ENCODE data around the gene RAB18.

Gene RAB18

DNA sequence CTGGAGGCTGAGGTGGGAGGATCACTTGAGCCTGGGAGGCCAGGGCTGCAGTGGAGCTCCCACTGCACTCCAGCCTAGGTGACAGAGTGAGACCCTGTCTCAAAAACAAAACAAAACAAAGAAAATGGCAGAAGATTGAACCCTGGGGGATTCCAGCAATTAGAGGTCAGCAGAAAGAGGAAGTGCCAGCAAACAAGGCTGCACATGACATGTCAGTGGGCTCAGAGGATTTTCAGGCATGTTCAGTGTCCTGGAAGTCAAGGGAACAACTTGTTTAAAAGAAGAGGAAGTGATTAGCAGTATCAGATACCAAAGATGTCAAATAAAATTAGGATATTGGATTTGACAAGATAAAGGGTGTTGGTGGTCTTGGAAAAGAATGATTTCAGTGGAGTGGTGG, 32.3 kb downstream of the RAB18 start:
- H3K4me1 ChIP-seq (ENCODE audit: insufficient read depth, low read length, poor library complexity, severe bottlenecking), result no peaks in the 10 kb centered on the region
- no peaks in the 10 kb centered on the region for H3K9me2 ChIP-seq (replicated peaks; ENCODE audit: low read depth, low read length)
- no peak for TF ChIP-seq EZH2phosphoT487 (IDR thresholded peaks at IDR 0.05; ENCODE audit: borderline replicate concordance)
- TF ChIP-seq, protein P1, sequence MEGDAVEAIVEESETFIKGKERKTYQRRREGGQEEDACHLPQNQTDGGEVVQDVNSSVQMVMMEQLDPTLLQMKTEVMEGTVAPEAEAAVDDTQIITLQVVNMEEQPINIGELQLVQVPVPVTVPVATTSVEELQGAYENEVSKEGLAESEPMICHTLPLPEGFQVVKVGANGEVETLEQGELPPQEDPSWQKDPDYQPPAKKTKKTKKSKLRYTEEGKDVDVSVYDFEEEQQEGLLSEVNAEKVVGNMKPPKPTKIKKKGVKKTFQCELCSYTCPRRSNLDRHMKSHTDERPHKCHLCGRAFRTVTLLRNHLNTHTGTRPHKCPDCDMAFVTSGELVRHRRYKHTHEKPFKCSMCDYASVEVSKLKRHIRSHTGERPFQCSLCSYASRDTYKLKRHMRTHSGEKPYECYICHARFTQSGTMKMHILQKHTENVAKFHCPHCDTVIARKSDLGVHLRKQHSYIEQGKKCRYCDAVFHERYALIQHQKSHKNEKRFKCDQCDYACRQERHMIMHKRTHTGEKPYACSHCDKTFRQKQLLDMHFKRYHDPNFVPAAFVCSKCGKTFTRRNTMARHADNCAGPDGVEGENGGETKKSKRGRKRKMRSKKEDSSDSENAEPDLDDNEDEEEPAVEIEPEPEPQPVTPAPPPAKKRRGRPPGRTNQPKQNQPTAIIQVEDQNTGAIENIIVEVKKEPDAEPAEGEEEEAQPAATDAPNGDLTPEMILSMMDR (conservative IDR thresholded peaks at IDR 0.05; ENCODE audit: low read length), result no peak
- H3K79me2 ChIP-seq (ENCODE audit: insufficient read depth, low read length), result peaks cover 8% of the 10 kb centered on the region
- H3K4me3 ChIP-seq (ENCODE audit: low read length, poor library complexity, severe bottlenecking), result no peak overlapping the region
- no peak overlapping the region for H2AFZ ChIP-seq (ENCODE audit: low read length)
- H4K20me1 ChIP-seq (ENCODE audit: insufficient read depth, low read length, poor library complexity, severe bottlenecking), result no peaks in the 10 kb centered on the region
- peaks cover 57% of the 10 kb centered on the region for H3K36me3 ChIP-seq (ENCODE audit: insufficient read depth, low read length)
- no peak overlapping the region for H3K4me2 ChIP-seq (ENCODE audit: low read depth, low read length, poor library complexity, severe bottlenecking)
- no peaks in the 10 kb centered on the region for H3F3A ChIP-seq (ENCODE audit: low read depth)
- H3K9ac ChIP-seq (ENCODE audit: low read depth, low read length, poor library complexity, severe bottlenecking), result no peak overlapping the region
- H3K27me3 ChIP-seq (ENCODE audit: insufficient read depth, low read length, poor library complexity, severe bottlenecking), result no peaks in the 10 kb centered on the region
- H3K9me3 ChIP-seq (ENCODE audit: insufficient read depth, low read depth, low read length), result no peaks in the 10 kb centered on the region

DNA sequence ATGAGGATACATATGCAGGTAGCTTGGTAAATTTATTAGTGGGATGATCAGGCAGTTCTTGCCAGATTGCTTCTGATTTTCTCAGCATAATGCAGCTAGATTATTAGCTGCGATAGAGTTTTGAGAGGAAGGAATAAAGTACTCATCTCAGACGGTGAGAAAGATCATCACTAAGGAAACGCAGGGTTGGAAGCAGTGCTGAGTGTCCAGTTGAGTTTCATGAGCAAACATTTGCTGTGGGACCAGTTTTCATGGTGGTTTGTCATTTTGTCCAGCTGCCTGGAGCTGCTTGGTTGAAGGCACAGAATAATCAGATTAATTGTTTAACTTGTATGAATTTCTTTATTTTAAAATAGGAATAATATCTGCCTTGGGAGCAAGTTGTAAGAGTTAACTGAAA, 33.1 kb downstream of the RAB18 start:
- no peak overlapping the region for H2AFZ ChIP-seq (ENCODE audit: low read length)
- no peaks in the 10 kb centered on the region for H4K20me1 ChIP-seq (ENCODE audit: insufficient read depth, low read length, poor library complexity, severe bottlenecking)
- peaks cover 4% of the 10 kb centered on the region for H3K4me1 ChIP-seq (ENCODE audit: insufficient read depth, low read length, poor library complexity, severe bottlenecking)
- TF ChIP-seq, protein P1 (conservative IDR thresholded peaks at IDR 0.05; ENCODE audit: low read length), result no peak
- TF ChIP-seq EZH2phosphoT487 (IDR thresholded peaks at IDR 0.05; ENCODE audit: borderline replicate concordance), result no peak
- H3K36me3 ChIP-seq (ENCODE audit: insufficient read depth, low read length), result peaks cover 57% of the 10 kb centered on the region
- H3K9me3 ChIP-seq (ENCODE audit: insufficient read depth, low read depth, low read length), result no peaks in the 10 kb centered on the region
- no peaks in the 10 kb centered on the region for H3K27me3 ChIP-seq (ENCODE audit: insufficient read depth, low read length, poor library complexity, severe bottlenecking)
- no peaks in the 10 kb centered on the region for H3F3A ChIP-seq (ENCODE audit: low read depth)
- no peak overlapping the region for H3K9ac ChIP-seq (ENCODE audit: low read depth, low read length, poor library complexity, severe bottlenecking)
- no peak overlapping the region for H3K4me3 ChIP-seq (ENCODE audit: low read length, poor library complexity, severe bottlenecking)
- peaks cover under 1% of the 10 kb centered on the region; the same call in 1 of the 2 replicates for H3K79me2 ChIP-seq (ENCODE audit: insufficient read depth, low read length)
- no peaks in the 10 kb centered on the region for H3K9me2 ChIP-seq (replicated peaks; ENCODE audit: low read depth, low read length)
- no peak overlapping the region for H3K4me2 ChIP-seq (ENCODE audit: low read depth, low read length, poor library complexity, severe bottlenecking)

DNA sequence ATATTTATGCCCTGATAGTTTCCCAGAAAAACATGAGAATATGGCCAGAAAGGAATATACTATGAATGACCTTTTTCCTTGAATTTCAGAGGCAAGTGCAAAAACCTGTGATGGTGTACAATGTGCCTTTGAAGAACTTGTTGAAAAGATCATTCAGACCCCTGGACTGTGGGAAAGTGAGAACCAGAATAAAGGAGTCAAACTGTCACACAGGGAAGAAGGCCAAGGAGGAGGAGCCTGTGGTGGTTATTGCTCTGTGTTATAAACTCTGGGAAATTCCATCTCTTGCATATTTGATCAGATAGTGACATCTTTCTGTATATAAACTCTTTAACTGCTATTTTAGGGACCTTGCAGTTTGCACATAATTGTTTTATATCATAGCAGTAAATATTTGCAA, 33.7 kb downstream of the RAB18 start:
- peaks cover 7% of the 10 kb centered on the region for H3K4me1 ChIP-seq (ENCODE audit: insufficient read depth, low read length, poor library complexity, severe bottlenecking)

DNA sequence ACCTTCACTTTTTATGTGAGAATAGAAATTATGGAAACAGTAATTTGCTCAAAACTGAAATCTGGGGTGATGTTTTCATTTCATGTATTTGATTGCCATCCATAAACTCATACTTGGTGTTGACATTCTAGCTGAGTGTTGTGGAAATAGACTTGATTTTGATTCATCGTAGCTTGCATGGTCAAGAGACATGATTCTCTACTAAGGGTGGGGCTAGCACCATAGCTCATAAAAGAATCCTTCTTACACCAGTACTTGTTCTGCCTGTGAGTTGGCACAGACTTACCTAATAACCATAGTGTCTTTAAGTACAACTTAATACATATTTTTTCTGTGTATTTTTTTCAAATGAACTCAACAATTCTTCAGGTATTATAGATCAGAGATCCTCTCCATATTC, 36.6 kb downstream of the RAB18 start:
- H3K4me1 ChIP-seq (ENCODE audit: insufficient read depth, low read length, poor library complexity, severe bottlenecking), result peaks cover 7% of the 10 kb centered on the region
- H3F3A ChIP-seq (ENCODE audit: low read depth), result no peaks in the 10 kb centered on the region
- H3K27me3 ChIP-seq (ENCODE audit: insufficient read depth, low read length, poor library complexity, severe bottlenecking), result no peaks in the 10 kb centered on the region
- H3K36me3 ChIP-seq (ENCODE audit: insufficient read depth, low read length), result peaks cover 37% of the 10 kb centered on the region
- no peaks in the 10 kb centered on the region for H3K9me3 ChIP-seq (ENCODE audit: insufficient read depth, low read depth, low read length)
- H3K79me2 ChIP-seq (ENCODE audit: insufficient read depth, low read length), result no peaks in the 10 kb centered on the region
- TF ChIP-seq EZH2phosphoT487 (IDR thresholded peaks at IDR 0.05; ENCODE audit: borderline replicate concordance), result no peak
- TF ChIP-seq, protein P1 (conservative IDR thresholded peaks at IDR 0.05; ENCODE audit: low read length), result no peak
- no peaks in the 10 kb centered on the region for H4K20me1 ChIP-seq (ENCODE audit: insufficient read depth, low read length, poor library complexity, severe bottlenecking)
- no peak overlapping the region for H2AFZ ChIP-seq (ENCODE audit: low read length)
- no peaks in the 10 kb centered on the region for H3K9me2 ChIP-seq (replicated peaks; ENCODE audit: low read depth, low read length)
- no peak overlapping the region for H3K4me2 ChIP-seq (ENCODE audit: low read depth, low read length, poor library complexity, severe bottlenecking)
- H3K9ac ChIP-seq (ENCODE audit: low read depth, low read length, poor library complexity, severe bottlenecking), result no peak overlapping the region
- no peak overlapping the region for H3K4me3 ChIP-seq (ENCODE audit: low read length, poor library complexity, severe bottlenecking)

More for the DNA sequence above, 33.7 kb downstream of the RAB18 start:
- TF ChIP-seq EZH2phosphoT487 (IDR thresholded peaks at IDR 0.05; ENCODE audit: borderline replicate concordance), result no peak
- H2AFZ ChIP-seq (ENCODE audit: low read length), result no peak overlapping the region
- H3K4me3 ChIP-seq (ENCODE audit: low read length, poor library complexity, severe bottlenecking), result no peak overlapping the region
- H3K9me3 ChIP-seq (ENCODE audit: insufficient read depth, low read depth, low read length), result no peaks in the 10 kb centered on the region
- H4K20me1 ChIP-seq (ENCODE audit: insufficient read depth, low read length, poor library complexity, severe bottlenecking), result no peaks in the 10 kb centered on the region
- no peaks in the 10 kb centered on the region for H3K27me3 ChIP-seq (ENCODE audit: insufficient read depth, low read length, poor library complexity, severe bottlenecking)
- H3K36me3 ChIP-seq (ENCODE audit: insufficient read depth, low read length), result peaks cover 58% of the 10 kb centered on the region
- no peaks in the 10 kb centered on the region for H3K9me2 ChIP-seq (replicated peaks; ENCODE audit: low read depth, low read length)
- H3K4me2 ChIP-seq (ENCODE audit: low read depth, low read length, poor library complexity, severe bottlenecking), result no peak overlapping the region
- no peaks in the 10 kb centered on the region for H3F3A ChIP-seq (ENCODE audit: low read depth)
- H3K9ac ChIP-seq (ENCODE audit: low read depth, low read length, poor library complexity, severe bottlenecking), result no peak overlapping the region
- no peaks in the 10 kb centered on the region for H3K79me2 ChIP-seq (ENCODE audit: insufficient read depth, low read length)
